ENCODE results near the gene ZC4H2.
"Not testable (repeated sequence)": the region's sequence is repeated elsewhere in the genome, so short reads cannot be mapped to it uniquely, and the experiment has no call there.

ZC4H2 gene

DNA sequence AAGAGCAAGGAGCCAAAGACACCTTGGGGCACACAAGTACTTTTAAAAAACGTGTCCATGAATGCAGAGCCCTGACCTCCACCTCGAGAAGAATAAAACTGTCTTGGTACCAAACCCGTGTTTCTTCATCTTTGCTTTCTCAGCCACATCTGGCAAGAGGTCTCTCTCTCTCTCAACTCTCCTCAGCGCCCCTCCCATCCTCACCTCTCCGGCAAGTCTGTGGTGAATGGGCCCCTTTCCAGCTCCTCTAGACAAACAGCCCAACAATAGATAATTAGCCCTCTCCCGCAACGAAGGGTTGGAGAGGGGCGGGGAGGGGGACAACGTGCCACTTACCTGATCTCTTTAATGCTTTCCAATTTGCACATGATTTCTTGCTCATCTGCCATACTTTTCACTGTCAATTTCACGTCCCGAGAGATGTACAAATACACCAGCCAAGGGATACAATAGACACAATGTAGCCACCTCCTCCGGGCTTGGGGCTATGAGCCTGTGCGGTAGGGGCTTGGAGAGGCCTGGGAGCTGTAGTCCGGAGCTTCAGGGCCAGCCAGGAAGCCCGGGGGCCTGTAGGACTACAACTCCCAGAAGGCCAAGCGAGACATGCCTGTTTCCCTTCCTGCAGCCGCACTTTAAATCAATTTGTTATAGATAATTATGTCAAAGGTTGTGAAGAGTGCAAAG lies at the start of gene ZC4H2:
TSS of gene ZC4H2 (minus strand) at position 462 of the 684 bp plus-strand sequence. CDS start at position 389, 73 bp downstream.
- DNase-seq (ENCODE audit: insufficient read length, low spot score), result peak; percentile 10
- no peak for FAIRE-seq

GRCh38 chrX:65017451-65017850 lies 41.2 kb upstream of the ZC4H2 start:
- FAIRE-seq (no peak), DNase-seq (ENCODE audit: insufficient read length, low spot score) (no peak)

- FAIRE-seq (no peak), DNase-seq (ENCODE audit: insufficient read length, low spot score) (no peak)
These were observed 38.0 kb upstream of the ZC4H2 start for GRCh38 chrX:65014230-65014629.

- FAIRE-seq, result no peak
- no peak for DNase-seq (ENCODE audit: insufficient read length, low spot score)
These were observed 33.2 kb upstream of the ZC4H2 start for GRCh38 chrX:65009459-65009858.

- FAIRE-seq; DNase-seq (ENCODE audit: insufficient read length, low spot score): not testable (repeated sequence)
These were observed 26.0 kb upstream of the ZC4H2 start for GRCh38 chrX:65002208-65002607.

- no peak for DNase-seq (ENCODE audit: insufficient read length, low spot score)
- no peak for FAIRE-seq
These were observed 20.6 kb upstream of the ZC4H2 start for GRCh38 chrX:64996805-64997204.

- FAIRE-seq (no peak), DNase-seq (ENCODE audit: insufficient read length, low spot score) (no peak)
These were observed 18.0 kb upstream of the ZC4H2 start for GRCh38 chrX:64994131-64994798.

GRCh38 chrX:64977830-64978229 lies 1.6 kb upstream of the ZC4H2 start:
- FAIRE-seq (no peak), DNase-seq (ENCODE audit: insufficient read length, low spot score) (no peak)

GRCh38 chrX:64977051-64977450 lies 801 bp upstream of the ZC4H2 start:
- DNase-seq (ENCODE audit: insufficient read length, low spot score) (no peak), FAIRE-seq (no peak)

GRCh38 chrX:64976673-64977040 lies 407 bp upstream of the ZC4H2 start:
- FAIRE-seq (no peak), DNase-seq (ENCODE audit: insufficient read length, low spot score) (no peak)

DNA sequence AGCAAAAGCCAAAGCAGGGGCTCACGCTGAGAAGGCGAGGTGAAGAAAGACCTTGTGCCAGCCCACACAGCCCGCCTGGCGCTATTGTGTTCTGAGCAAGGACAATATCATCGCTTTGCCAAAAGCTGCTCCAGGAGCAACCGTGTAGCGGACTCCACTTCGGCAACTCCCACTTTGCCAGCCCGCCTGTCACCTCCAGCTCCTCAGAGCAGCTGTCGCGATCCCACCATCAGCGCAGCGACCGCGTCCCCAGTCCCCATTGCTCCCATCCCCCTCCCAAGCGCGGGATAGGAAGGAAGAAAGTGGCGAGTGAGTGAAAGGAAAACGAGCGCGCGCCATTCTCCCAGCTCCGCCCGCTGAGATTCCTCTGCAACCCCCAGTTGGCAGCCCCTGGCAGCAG lies 759 bp downstream of the ZC4H2 start:
- FAIRE-seq, result no peak
- no peak for DNase-seq (ENCODE audit: insufficient read length, low spot score)

- no peak for FAIRE-seq
- no peak for DNase-seq (ENCODE audit: insufficient read length, low spot score)
These were observed 50.8 kb downstream of the ZC4H2 start for GRCh38 chrX:64925480-64925879.

DNA sequence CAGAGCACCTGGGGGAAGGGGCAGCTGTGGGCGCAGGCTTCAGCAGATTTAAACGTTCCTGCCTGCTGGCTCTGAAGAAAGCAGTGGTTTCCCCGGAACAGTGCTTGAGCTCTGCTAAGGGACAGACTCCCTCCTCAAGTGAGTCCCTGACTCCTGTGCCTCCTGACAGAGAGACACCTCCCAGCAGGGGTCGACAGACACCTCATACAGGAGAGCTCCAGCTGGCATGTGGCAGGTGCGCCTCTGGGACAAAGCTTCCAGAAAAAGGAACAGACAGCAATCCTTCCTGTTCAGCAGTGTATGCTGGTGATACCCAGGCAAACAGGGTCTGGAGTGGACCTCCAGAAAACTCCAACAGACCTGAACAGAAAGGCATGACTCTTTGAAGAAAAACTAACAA lies 68.1 kb downstream of the ZC4H2 start:
- DNase-seq (ENCODE audit: insufficient read length, low spot score) (no peak), FAIRE-seq (no peak)

- DNase-seq (ENCODE audit: insufficient read length, low spot score) (no peak), FAIRE-seq (no peak)
These were observed 81.7 kb downstream of the ZC4H2 start for GRCh38 chrX:64894454-64895038.

DNA sequence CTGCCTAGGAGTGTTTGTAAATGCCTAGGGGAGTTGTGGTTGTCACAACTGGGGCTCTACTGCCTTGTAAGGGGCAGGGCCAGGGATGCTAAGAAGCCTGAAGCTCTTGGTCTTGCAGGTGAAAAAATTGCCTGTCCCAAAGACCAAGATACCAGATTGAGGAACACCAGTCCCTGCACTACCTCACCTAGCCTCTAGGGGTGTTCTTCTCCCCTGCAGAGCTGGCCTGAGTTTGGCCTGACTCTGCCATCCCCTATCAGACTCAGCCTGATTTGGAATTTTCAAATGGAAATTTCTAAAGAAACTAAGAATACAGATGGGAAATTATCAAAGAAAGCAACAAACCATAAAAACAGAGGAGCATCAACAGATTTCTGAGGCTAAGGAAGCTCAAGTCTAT lies 90.4 kb downstream of the ZC4H2 start:
- DNase-seq (ENCODE audit: insufficient read length, low spot score), result no peak

GRCh38 chrX:64878709-64879108 lies 97.5 kb downstream of the ZC4H2 start:
- DNase-seq (ENCODE audit: insufficient read length, low spot score); FAIRE-seq: not testable (repeated sequence)

More for the DNA sequence above, 90.4 kb downstream of the ZC4H2 start:
- no peak for FAIRE-seq

DNA sequence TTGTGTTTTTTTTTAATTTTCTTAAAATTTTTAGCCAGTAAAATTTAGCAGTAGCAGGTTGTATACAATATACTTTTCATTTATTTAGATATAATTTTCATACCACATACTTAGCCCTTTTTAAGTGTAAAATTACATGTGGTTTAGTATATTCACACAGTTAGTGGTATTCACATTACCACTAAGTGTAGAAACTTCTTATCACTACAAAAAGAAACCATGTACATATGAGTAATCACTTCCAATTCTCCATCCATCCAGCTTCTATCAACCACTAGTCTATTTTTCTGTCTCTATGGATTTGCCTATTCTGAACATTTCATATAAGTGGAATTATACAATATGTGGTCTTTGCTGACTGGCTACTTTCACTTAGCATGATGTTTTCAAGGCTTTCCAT lies 109.0 kb downstream of the ZC4H2 start:
- FAIRE-seq, result no peak
- no peak for DNase-seq (ENCODE audit: insufficient read length, low spot score)
